ENCODE data around the gene EN1. TPM values are rescaled to one million over a fixed set of nuclear protein-coding genes. Genes with fewer than 3 reads are reported as not detected.

EN1 gene
- total RNA-seq, 1 experiment from 2014 or later = not detected

- no peak overlapping the region for H3K4me3 Mint-ChIP-seq
- DNase-seq (ENCODE audit: low spot score) (no peak), ATAC-seq (no peak)
- no peak for TF ChIP-seq CBFB (CRISPR knock-in tag; IDR thresholded peaks at IDR 0.05; ENCODE audit: low read depth)
- no peak for TF ChIP-seq ZNF423 (CRISPR knock-in tag; IDR thresholded peaks at IDR 0.05)
- TF ChIP-seq ARID4B (CRISPR knock-in tag; IDR thresholded peaks at IDR 0.05; ENCODE audit: borderline replicate concordance) = no peak
- TF ChIP-seq, protein P1, sequence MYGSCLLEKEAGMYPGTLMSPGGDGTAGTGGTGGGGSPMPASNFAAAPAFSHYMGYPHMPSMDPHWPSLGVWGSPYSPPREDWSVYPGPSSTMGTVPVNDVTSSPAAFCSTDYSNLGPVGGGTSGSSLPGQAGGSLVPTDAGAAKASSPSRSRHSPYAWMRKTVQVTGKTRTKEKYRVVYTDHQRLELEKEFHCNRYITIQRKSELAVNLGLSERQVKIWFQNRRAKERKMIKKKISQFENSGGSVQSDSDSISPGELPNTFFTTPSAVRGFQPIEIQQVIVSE (CRISPR knock-in tag; IDR thresholded peaks at IDR 0.05; ENCODE audit: borderline replicate concordance) = no peak
- TF ChIP-seq TCF7 (CRISPR knock-in tag; IDR thresholded peaks at IDR 0.05; ENCODE audit: low read depth) = no peak
- TF ChIP-seq, protein P2, sequence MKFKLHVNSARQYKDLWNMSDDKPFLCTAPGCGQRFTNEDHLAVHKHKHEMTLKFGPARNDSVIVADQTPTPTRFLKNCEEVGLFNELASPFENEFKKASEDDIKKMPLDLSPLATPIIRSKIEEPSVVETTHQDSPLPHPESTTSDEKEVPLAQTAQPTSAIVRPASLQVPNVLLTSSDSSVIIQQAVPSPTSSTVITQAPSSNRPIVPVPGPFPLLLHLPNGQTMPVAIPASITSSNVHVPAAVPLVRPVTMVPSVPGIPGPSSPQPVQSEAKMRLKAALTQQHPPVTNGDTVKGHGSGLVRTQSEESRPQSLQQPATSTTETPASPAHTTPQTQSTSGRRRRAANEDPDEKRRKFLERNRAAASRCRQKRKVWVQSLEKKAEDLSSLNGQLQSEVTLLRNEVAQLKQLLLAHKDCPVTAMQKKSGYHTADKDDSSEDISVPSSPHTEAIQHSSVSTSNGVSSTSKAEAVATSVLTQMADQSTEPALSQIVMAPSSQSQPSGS (CRISPR knock-in tag; IDR thresholded peaks at IDR 0.05; ENCODE audit: borderline replicate concordance, low read depth) = no peak
- no peak for TF ChIP-seq HMGA2 (CRISPR knock-in tag; IDR thresholded peaks at IDR 0.05)
- no peak for TF ChIP-seq MYBL2 (CRISPR knock-in tag; IDR thresholded peaks at IDR 0.05)
- TF ChIP-seq IRF2 (CRISPR knock-in tag; IDR thresholded peaks at IDR 0.05; ENCODE audit: borderline replicate concordance, low read depth) = no peak
- TF ChIP-seq, protein P3, sequence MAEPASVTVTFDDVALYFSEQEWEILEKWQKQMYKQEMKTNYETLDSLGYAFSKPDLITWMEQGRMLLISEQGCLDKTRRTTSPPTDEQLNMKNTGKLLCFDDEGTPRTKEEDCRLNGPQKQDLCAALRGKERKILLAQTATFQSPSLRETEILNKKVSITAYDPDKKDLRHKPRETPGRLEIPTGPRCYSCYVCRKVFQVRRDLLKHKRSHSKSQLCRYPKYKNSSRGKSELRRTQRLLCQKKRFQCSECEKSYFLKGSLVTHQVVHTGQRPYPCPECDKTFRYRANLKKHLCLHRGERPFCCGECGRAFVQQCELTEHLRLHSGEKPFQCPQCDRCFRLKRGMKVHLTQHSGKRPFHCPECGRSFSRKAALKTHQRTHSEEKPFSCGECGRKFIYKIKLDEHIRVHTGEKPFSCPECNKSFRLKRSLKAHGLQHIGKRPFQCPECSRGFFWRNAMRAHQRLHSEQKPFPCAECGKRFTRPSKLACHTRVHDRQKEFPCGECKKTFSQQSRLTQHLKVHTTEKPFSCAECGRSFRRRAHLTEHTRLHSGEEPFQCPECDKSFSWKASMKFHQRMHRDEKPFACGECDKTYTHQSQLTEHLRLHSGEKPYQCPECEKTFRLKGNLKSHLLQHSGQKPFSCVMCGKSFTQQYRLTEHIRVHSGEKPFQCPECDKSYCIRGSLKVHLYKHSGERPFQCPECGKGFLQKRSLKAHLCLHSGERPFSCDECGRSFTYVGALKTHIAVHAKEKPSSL (CRISPR knock-in tag; conservative IDR thresholded peaks at IDR 0.05) = no peak
- no peak for TF ChIP-seq TP53 (CRISPR knock-in tag; IDR thresholded peaks at IDR 0.05)
- TF ChIP-seq ESRRA (CRISPR knock-in tag; IDR thresholded peaks at IDR 0.05; ENCODE audit: borderline replicate concordance) = no peak
- TF ChIP-seq ZNF396 (CRISPR knock-in tag; IDR thresholded peaks at IDR 0.05; ENCODE audit: borderline replicate concordance) = no peak
- no peak for TF ChIP-seq CREB1 (CRISPR knock-in tag; IDR thresholded peaks at IDR 0.05)
- no peak for TF ChIP-seq PRRX2 (CRISPR knock-in tag; IDR thresholded peaks at IDR 0.05)
- TF ChIP-seq, protein P4, sequence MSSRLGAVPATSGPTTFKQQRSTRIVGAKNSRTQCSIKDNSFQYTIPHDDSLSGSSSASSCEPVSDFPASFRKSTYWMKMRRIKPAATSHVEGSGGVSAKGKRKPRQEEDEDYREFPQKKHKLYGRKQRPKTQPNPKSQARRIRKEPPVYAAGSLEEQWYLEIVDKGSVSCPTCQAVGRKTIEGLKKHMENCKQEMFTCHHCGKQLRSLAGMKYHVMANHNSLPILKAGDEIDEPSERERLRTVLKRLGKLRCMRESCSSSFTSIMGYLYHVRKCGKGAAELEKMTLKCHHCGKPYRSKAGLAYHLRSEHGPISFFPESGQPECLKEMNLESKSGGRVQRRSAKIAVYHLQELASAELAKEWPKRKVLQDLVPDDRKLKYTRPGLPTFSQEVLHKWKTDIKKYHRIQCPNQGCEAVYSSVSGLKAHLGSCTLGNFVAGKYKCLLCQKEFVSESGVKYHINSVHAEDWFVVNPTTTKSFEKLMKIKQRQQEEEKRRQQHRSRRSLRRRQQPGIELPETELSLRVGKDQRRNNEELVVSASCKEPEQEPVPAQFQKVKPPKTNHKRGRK (CRISPR knock-in tag; IDR thresholded peaks at IDR 0.05; ENCODE audit: borderline replicate concordance) = no peak
- TF ChIP-seq, protein P5, sequence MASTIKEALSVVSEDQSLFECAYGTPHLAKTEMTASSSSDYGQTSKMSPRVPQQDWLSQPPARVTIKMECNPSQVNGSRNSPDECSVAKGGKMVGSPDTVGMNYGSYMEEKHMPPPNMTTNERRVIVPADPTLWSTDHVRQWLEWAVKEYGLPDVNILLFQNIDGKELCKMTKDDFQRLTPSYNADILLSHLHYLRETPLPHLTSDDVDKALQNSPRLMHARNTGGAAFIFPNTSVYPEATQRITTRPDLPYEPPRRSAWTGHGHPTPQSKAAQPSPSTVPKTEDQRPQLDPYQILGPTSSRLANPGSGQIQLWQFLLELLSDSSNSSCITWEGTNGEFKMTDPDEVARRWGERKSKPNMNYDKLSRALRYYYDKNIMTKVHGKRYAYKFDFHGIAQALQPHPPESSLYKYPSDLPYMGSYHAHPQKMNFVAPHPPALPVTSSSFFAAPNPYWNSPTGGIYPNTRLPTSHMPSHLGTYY (CRISPR knock-in tag; IDR thresholded peaks at IDR 0.05) = no peak
- TF ChIP-seq ZNF138 (CRISPR knock-in tag; conservative IDR thresholded peaks at IDR 0.05) = no peak
- TF ChIP-seq, protein P6, sequence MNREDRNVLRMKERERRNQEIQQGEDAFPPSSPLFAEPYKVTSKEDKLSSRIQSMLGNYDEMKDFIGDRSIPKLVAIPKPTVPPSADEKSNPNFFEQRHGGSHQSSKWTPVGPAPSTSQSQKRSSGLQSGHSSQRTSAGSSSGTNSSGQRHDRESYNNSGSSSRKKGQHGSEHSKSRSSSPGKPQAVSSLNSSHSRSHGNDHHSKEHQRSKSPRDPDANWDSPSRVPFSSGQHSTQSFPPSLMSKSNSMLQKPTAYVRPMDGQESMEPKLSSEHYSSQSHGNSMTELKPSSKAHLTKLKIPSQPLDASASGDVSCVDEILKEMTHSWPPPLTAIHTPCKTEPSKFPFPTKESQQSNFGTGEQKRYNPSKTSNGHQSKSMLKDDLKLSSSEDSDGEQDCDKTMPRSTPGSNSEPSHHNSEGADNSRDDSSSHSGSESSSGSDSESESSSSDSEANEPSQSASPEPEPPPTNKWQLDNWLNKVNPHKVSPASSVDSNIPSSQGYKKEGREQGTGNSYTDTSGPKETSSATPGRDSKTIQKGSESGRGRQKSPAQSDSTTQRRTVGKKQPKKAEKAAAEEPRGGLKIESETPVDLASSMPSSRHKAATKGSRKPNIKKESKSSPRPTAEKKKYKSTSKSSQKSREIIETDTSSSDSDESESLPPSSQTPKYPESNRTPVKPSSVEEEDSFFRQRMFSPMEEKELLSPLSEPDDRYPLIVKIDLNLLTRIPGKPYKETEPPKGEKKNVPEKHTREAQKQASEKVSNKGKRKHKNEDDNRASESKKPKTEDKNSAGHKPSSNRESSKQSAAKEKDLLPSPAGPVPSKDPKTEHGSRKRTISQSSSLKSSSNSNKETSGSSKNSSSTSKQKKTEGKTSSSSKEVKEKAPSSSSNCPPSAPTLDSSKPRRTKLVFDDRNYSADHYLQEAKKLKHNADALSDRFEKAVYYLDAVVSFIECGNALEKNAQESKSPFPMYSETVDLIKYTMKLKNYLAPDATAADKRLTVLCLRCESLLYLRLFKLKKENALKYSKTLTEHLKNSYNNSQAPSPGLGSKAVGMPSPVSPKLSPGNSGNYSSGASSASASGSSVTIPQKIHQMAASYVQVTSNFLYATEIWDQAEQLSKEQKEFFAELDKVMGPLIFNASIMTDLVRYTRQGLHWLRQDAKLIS (CRISPR knock-in tag; IDR thresholded peaks at IDR 0.05; ENCODE audit: borderline replicate concordance) = no peak
- TF ChIP-seq USF2 (CRISPR knock-in tag; IDR thresholded peaks at IDR 0.05) = no peak
- POLR2A ChIA-PET = no interaction called here
- H3K9me3 Mint-ChIP-seq = no peaks in the 10 kb centered on the region
- CTCF ChIA-PET = interaction anchor here (1.2 kb wide), 1 partner anchor 25 kb away, joined by 4 read pairs; no protein-coding TSS in a partner anchor
- peaks cover 25% of the 10 kb centered on the region for H3K4me1 Mint-ChIP-seq
- H3K27ac Mint-ChIP-seq = no peak overlapping the region
- no peaks in the 10 kb centered on the region for H3K36me3 Mint-ChIP-seq
- H3K27me3 Mint-ChIP-seq (ENCODE audit: low read depth) = peaks cover 66% of the 10 kb centered on the region
Observed at GRCh38 chr2:118830118-118830517, 17.3 kb downstream of the EN1 start.
